Activated T-helper 1 cell treated with Interleukin-2 at 50 U/mL for 16 hours (primary cell): ENCODE results near the gene MSTN.

Experiments
- DNase-seq: peaks from one replicate; pipeline ENCODE4 v3.0.0-alpha.2; 2020; ENCODE audit warnings: low read depth

Gene MSTN

DNA sequence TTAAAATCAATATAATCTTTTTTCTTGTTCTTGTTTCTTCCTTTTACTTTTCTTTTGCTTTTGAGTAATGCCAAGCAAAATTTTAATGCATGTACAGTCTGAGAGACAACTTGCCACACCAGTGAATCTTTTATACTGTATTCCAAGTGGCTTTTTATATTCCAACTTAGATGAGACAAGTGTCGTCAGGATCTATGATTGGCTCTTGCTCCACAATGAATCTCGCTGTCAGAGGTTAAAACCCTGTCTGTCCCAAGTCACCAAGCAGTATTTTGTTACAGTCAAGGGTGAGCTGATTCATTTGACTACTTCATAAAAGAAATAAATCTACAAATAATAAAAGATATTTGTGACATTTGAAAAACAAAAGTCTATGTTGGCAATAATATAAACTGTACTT is at the start of gene MSTN:
TSS of gene MSTN (minus strand) at position 129 of the 400 bp plus-strand sequence. CDS start 133 bp downstream, outside the sequence.
- DNase-seq = no peak

DNA sequence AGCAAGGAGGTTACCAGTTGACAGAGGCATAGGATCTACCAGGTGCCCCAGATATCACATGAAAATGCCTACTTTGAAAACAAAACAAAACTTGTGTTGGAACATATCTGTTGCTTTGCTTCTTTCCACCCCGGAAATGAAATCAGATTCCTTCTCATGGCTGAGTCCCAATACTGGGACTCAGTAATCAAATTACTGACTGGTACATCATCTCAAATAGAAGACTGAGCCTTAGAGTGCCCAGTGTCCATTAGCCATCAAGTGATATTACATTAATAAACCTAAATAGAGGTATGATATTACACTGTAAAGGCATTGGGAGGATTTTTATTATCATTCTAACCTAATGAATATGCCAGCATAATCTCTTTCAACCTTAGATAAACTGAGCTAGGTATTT is 48.6 kb upstream of the MSTN start:
- no peak for DNase-seq

DNA sequence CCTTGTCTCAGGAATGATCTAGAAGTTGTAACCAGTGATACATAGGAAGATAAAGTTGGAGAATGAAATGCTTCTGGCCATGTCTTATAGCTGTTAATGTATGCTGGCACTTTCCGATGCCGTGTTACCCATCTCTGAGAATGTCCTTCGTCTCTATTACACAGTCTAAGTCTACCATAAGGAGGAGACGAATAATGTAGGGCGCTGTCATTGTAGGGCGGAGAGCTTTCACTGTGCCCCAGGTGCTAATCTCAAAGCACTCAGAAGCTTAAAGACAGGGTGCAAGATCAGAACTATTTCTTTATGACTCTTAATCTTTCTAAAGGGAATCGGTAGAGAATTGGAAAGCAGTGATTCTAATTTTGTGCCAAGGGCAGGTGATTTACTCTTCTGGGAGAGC is 48.2 kb upstream of the MSTN start:
- no peak for DNase-seq

DNA sequence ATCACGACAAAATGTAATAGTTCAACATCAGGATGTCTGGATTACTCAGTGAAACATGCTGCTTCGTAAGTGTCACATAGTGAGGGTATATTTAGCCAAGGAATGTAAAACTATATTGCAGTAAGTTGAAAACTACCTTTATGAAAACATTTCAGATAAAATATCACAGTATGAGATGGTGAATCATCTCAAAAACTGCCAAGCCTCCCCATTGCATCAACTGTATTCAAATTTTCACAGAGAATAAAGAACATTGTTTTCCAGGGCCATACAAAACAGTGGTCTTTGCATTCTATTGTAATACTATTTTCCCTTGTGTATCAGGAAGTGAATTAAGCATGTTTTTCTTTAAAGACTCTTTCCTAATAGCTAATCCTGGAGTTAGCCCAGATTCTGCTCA is 47.6 kb upstream of the MSTN start:
- DNase-seq = no peak

DNA sequence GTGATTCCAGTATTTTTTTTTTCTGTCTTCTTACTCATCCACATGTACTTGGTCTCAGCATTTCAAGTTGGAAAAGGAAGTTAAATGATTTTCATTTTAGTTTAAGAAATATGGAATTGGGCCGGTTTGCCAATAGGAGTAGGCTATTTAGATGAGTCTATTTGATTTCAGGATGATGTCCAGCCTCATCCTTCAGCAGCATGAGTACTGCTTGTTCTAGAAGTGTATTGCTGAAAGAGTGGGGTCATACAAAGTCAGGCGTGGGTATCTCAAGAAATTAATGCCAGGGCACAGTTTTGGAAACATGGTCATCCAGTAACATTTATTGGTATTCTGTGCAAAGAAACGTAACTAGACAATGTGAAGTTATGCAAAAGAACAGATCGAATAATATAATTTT is 44.9 kb upstream of the MSTN start:
- no peak for DNase-seq

DNA sequence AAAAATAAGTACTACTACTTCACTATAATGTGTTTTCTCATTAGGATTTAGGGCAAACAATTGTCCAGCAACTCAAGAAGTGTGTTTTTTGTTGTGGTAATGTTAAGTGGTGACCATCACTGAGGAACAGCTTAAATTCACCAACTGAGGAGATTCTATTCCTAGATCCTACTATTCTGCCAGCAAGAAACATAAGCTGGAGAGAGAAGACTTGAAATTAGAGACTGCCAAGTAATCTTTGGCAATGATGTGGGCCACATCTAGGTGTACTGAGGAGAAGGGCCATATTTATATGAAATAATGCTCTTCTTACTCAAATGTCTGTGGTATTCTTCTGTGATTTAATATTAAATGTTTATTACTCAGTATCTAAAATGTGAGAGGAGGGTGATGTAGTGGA is 44.3 kb upstream of the MSTN start:
- DNase-seq = no peak

DNA sequence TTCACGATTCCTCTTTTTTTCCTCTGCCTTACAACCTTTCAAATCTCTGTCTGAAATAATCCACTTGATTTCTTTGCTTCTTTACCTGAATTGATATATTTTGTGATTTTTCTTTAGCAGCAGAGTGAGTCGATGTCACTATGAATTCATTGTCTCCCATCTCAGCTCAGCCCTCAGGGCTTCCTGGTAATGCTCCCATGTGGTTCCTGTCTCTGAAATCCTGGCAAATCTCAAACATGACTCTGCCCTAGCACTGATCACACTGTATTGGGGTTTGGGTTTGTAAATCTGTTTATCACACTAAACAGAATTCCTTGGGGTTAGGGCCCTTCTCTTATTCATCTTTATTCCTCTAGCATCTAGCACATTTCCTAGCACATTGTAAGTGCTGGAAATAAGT is 43.0 kb upstream of the MSTN start:
- DNase-seq = no peak

DNA sequence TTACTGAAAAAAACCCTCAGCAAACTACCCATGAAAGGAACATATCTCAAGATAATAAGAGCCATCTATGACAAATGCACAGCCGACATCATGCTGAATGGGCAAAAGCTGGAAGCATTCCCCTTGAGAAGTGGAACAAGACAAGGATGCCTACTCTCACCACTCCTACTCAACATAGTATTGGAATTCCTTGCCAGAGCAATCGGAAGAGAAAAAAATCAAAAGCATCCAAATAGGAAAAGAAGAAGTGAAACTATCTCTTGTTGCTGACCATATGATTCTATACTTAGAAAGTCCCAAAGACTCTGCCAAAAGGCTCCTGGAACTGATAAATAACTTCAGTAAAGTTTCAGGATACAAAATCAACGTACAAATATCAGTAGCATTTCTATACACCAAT is 40.6 kb upstream of the MSTN start:
- no peak for DNase-seq

DNA sequence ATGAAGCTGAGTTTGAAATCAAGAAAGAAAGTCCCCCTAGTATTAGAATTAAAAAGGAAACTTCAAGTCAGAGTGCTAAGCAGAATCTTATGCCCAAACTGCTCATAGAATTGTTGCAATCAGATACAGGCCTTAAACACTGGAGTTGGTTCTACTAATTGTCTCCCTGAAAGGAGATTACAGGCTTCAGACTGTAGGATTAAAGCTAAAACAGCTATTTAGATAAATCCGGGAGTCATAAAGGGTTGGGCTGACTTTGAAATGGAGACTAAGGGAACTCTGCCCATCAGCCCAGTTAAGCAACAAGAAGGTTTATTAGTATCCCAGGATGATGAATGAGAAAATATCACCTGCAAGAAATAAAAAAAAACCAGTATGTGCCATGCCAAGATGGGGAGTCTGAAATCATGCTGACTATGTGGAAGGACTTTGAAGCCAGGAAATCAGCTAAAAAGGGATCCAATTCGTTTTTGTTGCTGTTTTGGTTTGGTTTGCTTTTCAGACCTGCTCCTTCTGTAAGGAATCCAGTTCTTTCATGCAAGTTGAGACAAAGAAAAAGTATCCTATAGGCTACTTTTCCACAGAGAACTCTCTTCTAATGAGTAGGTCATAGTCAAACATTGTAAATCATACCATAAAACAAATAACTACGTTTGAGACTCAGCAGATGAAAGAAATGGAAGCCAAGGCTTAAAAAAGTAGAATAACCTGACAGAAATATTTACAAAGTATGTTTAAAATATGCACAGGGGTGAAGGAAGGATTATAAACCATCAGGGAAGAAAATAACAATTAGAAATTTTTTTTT is 37.6 kb upstream of the MSTN start:
- DNase-seq = no peak

DNA sequence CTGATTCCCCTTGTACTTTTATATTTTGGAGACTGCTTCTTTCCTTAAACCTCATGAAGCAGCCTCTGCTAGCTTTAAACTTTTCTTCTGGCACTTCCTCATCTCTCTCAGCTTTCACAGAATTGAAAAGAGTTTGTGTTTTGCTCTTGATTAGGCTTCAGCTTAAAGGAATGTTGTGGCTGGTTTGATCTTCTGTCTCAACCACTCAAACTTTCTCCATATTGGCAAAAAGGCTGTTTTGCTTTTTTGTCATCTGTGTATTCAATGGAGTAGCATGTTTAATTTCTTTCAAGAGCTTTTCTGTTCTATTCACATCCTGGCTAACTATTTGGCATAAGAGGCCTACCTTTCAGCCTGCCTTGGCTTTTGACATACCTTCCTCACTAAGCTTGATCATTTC is 36.3 kb upstream of the MSTN start:
- DNase-seq = no peak

DNA sequence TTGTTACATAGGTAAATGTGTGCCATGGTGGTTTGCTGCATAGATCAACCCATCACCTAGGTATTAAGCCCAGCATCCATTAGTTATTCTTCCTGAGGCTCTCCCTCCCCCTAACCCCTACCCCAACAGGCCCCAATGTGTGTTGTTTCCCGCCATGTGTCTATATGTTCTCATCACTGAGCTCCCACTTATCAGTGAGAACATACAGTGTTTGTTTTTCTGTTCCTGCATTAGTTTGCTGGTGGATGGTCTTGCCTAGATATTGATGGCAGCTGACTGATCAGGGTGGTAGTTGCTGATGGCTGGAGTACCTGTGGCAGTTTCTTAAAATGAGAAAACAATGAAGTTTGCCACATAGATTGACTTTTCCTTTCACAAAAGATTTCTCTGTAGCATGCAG is 34.6 kb upstream of the MSTN start:
- no peak for DNase-seq

DNA sequence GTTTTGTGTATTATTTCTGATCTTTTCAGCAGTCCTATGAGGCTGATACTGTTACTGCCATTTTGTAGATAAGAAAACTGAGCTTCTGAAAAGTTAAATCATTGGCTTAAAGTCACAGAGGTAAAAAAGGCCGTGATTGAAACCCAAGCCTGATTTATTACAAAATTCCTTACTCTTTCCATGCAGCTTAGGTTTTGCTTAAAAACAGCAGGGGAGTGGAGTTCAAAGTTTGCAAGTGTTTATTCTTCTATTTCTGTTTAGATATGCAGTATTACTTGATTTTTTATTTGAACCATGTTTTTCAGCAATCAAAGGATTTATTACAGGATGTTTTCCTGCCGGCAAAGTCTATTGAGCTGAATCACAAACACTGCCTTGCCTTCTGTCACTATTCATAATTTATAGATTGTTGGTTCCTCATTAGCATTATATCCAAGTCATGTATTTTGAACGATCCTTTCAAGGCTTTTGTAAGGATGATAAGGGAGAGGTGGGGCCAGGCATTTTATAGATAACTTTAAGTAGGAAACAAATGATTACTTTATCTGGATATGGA is 31.9 kb upstream of the MSTN start:
- no peak for DNase-seq

DNA sequence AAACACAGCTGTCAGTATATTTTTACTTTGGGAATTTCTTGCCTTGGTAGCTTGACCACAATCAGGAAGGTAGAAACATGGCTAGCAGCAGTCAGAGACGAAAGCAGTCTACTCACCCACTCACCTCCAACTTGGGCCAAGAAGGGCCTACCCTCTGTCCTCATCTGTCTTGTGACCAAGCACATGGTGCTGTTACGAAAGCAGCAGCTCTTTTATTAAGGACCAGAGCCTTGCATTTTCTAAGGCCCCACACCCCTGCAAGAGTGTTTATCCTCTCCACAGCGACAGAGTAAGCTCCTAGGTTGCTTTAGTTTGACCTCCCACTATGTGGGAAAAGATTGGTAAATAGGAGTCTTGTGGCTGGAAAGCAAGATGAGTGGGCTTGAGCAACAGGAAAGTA is 31.3 kb upstream of the MSTN start:
- no peak for DNase-seq

DNA sequence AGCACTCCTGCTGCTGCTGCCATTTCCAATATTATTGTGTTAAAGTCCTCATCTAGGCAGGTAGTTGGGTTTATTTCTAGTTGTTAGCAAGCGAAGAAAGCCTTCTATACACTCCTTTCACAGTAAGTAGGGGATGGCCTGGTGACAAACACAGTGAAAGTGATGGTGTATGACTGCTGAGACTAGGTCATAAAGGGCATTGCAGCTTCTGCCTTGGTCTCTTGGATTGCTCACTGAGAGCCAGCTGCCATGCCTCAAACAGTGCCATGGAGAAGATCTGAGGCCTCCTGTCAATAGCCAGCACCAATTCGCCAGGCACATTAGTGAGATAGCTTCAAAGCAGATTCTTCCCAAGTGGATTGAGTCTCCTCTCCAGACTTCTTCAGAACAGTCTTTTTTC is 27.6 kb upstream of the MSTN start:
- no peak for DNase-seq

DNA sequence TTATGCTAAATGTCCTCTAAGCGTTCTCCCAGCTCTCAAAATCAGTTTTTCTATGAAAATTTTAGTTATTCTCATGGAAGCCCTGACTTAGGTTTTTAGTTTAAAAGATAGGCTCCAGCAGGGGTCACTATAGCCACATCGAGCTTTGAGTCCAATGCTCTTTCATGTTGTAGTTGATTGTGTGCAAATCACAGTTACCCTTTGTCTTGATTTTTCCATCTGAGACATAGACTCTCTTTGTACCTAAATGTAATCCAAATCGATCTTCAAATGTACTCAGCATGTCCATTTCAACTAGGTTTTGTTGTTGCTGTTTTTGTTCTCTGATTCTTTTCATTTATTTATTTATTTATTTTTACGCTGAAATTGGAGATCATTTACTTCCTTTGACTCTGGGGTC is 26.4 kb upstream of the MSTN start:
- no peak for DNase-seq

DNA sequence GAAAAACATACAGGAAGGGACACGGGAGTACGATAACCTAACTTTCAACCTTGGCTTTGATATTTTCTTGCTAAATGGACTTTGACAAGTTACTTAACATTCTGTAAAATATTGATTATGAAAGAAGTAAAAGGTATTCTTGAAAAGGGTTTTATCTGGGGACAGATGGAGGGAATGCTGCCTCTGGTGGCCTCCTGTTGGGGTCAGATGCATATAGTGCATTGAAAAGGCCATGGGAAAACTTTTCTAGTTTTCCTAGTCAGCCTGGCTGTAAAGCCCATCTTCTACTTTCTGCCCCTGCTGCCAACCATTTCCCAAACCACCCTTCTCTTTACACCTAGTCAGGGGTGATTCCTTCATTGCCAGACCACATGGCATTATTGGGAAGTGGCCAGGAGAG is 22.2 kb upstream of the MSTN start:
- DNase-seq = no peak

DNA sequence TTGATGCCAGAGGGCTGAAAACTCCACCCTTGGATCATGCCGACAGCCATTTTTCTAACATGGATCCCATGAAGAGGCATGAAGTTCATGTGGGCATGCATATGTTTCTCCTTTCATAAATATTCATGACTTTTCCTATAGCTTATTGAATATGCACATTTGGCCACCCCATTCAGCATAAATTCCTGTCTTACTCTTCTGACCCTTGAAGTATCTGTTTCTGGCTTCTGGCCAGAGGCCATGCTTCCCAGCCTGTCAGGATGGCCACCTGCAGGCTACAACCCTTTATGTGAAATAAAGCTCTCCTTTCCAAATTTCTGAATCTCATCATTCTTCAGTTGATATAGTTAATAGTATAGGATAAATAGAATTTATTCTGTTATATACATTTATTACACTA is 19.6 kb upstream of the MSTN start:
- no peak for DNase-seq

DNA sequence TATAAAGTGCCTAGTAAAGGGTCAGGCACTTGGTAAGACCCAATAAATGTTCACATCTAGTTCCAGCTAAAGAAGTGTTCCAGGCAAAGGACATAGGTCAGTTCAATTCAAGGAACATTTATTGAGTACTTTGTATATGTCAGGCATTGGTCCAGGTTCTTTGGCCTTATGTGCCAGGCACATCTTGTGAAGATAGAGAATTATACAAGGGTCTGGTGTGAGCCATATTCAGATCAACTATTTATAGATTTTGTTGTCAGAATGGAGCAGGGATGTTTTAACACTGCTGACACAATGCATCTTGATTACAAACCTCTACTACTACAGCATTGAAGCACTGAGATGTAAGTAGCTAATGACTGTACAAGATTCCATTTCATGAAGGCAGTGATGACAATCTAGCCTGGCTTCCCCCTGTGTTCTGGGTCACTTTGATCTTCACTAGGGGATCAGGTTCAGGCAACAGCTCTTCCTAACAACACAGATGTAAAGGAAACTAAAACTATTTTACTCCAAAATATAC is 18.1 kb upstream of the MSTN start:
- DNase-seq = no peak

DNA sequence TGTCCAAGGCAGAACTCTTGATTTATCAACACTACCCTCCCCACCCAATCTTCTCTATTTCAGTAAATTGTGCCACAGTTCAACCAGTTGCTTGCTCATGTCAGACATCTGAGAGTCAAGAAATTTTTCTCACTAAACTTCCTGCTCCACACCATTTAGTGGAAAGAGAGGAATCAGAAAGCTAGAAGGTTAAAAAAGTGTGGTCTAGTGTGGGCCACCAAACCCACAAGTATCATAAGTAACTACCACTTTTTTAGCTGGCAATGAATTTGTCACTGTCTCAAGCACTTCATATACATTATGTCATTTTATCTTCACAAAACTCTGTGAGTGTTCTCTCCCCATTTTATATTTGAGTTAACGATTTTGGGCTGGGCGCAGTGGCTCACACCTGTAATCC is 16.6 kb upstream of the MSTN start:
- no peak for DNase-seq

DNA sequence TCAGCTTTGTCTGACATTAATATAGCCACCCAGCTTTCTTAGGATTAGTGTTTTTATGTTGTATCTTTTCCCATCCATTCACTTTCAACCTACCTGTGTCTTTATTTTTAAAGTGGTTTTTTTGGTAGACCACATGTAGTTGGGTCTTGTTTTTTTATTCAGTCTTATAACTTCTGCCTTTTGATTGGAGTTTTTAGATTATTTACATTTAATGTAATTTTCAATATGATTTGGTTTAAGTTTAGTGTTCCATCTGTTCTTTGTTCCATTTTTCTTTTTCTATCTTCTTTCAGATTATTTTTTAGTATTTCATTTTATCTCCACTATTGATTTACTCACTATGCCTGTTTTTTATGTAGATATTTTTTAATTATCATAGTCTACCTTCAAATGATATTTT is 13.1 kb upstream of the MSTN start:
- no peak for DNase-seq

DNA sequence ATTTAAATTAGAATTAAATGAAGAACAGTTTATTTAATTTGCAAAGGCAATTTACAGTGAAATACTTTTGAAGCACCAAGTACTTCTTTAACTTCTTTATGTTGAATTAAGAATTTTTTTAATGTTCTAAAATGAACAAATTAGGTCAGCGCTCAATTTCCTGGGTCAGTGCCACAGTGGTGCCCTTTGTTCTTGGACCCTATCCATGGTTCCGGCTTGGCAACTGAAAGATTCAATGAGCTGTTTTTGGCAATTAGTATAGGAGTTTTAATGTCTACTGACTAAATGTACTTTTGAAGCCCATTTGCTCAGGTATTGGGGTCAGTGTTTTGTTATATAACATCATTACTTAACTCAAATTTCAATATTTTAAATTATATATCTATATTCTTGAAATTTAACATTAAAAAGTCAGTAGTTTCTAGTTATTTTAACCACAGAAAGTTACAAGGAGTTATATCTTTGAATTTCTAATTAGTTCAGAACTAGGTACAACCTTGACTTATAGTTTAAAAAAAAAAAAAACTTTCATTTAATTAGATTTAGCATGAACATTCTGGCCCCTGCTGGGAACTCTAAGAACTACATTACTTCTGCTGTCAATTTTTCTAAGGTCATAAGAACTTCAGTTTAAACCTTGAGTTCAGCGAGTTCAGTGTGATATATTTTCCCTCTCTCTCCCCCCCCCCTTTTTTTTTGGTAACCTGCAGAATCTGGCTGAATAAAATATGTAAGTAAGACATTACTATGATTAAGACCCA is 7.6 kb upstream of the MSTN start:
- DNase-seq = no peak

DNA sequence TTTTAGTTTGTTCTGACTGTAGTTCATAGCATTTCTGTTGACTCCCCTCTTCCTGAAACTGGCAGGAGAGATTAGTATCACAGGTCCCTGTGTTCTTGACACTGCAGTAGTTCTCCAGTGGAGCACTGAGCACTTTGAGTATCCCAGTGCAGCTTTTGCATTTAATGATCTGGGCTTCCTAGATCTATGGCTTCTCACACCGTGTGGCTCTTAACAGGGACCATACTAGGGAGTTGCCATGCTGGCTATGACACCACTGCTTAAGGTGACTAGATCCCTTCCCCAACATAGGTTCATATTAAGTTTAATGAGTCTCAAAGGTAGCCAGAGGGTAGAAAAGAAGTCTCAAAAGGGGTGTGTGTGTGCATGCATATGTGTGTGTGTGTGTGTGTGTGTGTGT is 6.2 kb upstream of the MSTN start:
- no peak for DNase-seq

DNA sequence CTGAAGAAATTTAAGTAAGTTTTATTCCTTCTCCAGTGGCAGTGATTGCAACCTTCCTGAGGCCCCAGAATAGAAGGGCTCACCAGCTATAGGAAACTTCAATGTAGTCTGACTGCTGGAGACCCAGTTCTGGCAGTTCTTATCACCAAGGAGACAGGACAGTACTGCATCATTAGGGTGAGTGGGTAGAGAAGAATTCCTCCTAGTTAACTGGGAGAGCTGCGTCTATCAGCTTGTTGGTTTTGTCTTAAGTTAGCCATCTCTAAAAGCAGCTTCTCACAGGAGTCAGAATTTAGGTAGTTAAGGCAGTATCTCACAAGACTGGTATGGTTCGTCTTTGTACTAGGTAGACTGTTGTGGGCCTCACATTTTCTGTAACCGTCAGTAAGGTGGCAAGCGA is 3.3 kb upstream of the MSTN start:
- DNase-seq = no peak
